SH-SY5Y (cell line): ENCODE results near the gene OTUD5.

ENCODE experiments used
- GATA2 ChIP-seq: IDR thresholded peaks from 2 replicates; pipeline ENCODE4 v1.6.1; 2011; ENCODE audit warnings: mild to moderate bottlenecking, low read depth, low read length
- GATA3 ChIP-seq: IDR thresholded peaks from 2 replicates; pipeline ENCODE4 v1.6.1; 2011; ENCODE audit warnings: low read depth, mild to moderate bottlenecking, low read length, moderate library complexity

GRCh38 chrX:48933757-48934156 is 23.6 kb downstream of the OTUD5 start:
- TF ChIP-seq GATA2 = no peak
- no peak for TF ChIP-seq GATA3
